SK-N-MC (cell line): ENCODE data around the gene TOM1L2.

ENCODE experiments used
- DNase-seq: peaks from one replicate; pipeline ENCODE4 v3.0.0-alpha.2; 2011; ENCODE audit warnings: low read depth, low spot score
- H3K27ac ChIP-seq: fragments of 200-600 bp; sonication (generic); 2 replicates; pipeline ENCODE4 v1.5.1; 2016; ENCODE audit warnings: mixed run types
- H3K36me3 ChIP-seq: fragments of 200-600 bp; sonication (generic); 2 replicates; pipeline ENCODE4 v1.6.1; 2017; ENCODE audit warnings: antibody characterized with exemption, low read length, mixed read lengths; ENCODE audit not compliant: insufficient read depth
- H3K4me3 ChIP-seq: fragments of 200-600 bp; sonication (generic); 2 replicates; pipeline ENCODE4 v1.5.1; 2016
- H3K9ac ChIP-seq: fragments of 200-600 bp; sonication (generic); 2 replicates; pipeline ENCODE4 v1.8.0; 2017; ENCODE audit warnings: mixed run types, mixed read lengths; ENCODE audit not compliant: insufficient read length
- H3K9me3 ChIP-seq: fragments of 200-600 bp; sonication (generic); 2 replicates; pipeline ENCODE4 v1.6.1; 2017; ENCODE audit warnings: low read depth, mild to moderate bottlenecking, antibody characterized with exemption, low read length, moderate library complexity, mixed read lengths
- EZH2 ChIP-seq: fragments of 200-600 bp; sonication (generic); IDR thresholded peaks from one replicate; pipeline ENCODE4 v1.6.1; 2017; ENCODE audit warnings: antibody characterized with exemption
- FOXP2 ChIP-seq: optimal IDR thresholded peaks from 2 replicates; pipeline ENCODE3; 2011; ENCODE audit warnings: mild to moderate bottlenecking, moderate library complexity; ENCODE audit not compliant: insufficient read depth; ENCODE audit errors: extremely low read length, control extremely low read depth
- POLR2AphosphoS5 ChIP-seq: IDR thresholded peaks from 2 replicates; pipeline ENCODE4 v1.6.1; 2012; ENCODE audit warnings: mild to moderate bottlenecking, low read depth, low read length, borderline replicate concordance

Gene TOM1L2

DNA sequence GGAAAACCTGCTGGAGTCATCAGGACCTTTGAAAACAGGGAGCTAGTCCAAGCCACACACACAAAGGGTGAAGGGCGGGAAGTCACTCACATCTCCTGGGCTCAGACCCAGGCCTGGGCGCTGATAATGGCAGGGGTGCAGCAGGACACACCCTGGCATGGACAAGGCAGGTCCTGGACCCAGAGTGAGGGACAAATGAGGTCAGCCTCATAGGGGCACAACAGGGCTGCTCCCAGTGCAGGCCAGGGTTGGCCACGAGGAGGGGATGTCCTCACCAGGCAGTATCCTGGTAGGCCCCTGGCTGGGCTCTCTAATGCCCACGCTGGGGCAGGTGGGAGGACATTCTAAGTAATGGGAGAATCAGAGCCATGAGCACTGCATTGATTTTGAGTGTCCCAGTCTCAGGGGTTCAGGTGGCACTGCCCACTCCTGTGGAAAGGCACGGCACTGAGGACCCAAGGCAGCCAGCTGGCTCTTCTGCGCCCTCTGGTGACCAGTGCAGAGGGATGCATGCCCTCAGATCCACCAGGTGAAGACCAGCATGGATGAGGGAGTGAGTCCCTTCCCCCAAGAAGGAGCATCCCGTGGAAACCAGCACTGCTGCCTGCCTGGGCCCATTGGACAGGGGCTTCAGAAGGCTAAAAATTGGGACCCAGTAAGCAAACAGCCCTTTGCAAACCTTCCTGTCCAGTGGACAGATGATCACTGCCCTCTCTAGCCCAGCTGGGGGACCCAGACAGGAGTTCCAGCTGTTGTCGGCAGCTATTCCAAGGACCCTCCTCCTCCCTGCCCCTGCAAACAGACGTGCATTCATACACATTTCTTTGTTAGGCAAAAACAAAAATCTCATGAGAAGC is 112.1 kb downstream of the TOM1L2 start:
- Histone ChIP-seq H3K27ac (no peak overlapping the region), H3K36me3 (no peaks in the 10 kb centered on the region), H3K9me3 (no peaks in the 10 kb centered on the region), H3K4me3 (no peak overlapping the region), H3K9ac (no peak overlapping the region)
- DNase-seq = no peak
- no peak for TF ChIP-seq EZH2
- no peak for TF ChIP-seq FOXP2
- TF ChIP-seq POLR2AphosphoS5 = no peak

DNA sequence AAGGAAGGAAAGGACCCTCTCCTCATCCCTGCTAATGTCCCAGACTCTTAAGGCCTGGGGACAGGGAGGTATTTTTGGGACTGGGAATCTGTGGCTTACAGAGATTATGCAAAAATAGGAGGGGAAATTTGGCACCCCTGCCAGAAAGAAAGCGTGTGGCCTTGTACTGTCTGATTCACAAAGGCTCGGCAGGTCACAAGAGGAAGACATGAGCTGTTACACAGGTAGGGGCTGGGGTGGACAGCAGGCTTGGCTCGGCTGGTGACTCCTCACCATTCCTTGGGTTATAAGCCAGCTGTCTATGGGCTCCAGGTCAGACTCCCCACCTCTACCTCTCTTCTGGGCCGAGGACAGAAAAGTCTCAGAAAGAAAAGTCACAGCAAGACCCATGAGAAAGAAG is 114.7 kb downstream of the TOM1L2 start:
- no peaks in the 10 kb centered on the region for H3K9me3 ChIP-seq
- no peak for DNase-seq
- no peak for TF ChIP-seq FOXP2
- no peak for TF ChIP-seq POLR2AphosphoS5
- no peak for TF ChIP-seq EZH2
- no peaks in the 10 kb centered on the region for H3K36me3 ChIP-seq
- no peak overlapping the region for H3K4me3 ChIP-seq
- H3K9ac ChIP-seq = no peak overlapping the region
- H3K27ac ChIP-seq = no peak overlapping the region

DNA sequence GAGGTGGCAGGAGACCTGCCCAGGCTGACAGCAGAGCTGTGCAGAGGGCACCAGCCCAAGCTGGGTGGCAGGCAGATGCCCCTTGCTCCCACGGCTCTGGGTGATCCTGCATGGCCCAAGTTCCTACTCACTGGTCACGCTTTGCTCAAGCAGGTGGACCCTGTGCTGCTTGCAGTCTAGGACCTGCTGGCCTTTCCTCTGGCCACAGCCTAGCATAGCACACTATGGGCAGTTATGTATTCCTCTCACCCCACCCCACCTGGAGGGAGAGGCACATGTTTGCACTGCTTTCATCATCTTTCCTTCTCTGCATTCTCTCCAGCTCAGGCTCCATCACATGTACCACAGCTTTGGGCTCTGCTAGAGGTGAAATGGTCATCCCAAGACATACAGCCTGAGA is 115.8 kb downstream of the TOM1L2 start:
- no peaks in the 10 kb centered on the region for H3K36me3 ChIP-seq
- H3K9ac ChIP-seq = no peak overlapping the region
- DNase-seq = no peak
- TF ChIP-seq POLR2AphosphoS5 = no peak
- no peak for TF ChIP-seq EZH2
- no peak for TF ChIP-seq FOXP2
- no peak overlapping the region for H3K4me3 ChIP-seq
- H3K27ac ChIP-seq = no peak overlapping the region
- H3K9me3 ChIP-seq = no peaks in the 10 kb centered on the region

DNA sequence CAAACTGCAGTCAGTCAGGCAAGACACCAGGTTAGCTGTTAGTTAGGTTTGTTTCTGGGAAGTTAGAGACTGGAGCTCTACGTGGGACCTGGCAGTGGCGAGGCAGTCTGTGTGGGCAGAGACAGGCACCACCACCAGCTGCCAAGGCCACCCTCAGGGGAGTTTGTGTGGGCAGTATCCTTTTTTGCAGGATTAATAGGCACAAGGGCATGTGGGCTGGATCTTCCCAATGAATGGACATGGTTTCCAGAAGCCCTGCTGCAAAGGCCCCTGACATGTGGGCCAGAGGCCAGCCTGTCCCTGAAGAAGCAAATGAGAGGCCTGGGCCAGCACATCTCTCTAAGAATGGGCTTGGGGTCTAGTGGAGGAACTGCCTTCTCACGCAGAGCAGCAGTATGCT is 116.2 kb downstream of the TOM1L2 start:
- no peak overlapping the region for H3K4me3 ChIP-seq
- no peak for DNase-seq
- TF ChIP-seq POLR2AphosphoS5 (no peak), EZH2 (no peak)
- no peak overlapping the region for H3K9ac ChIP-seq
- H3K36me3 ChIP-seq = no peaks in the 10 kb centered on the region
- H3K27ac ChIP-seq = no peak overlapping the region
- no peaks in the 10 kb centered on the region for H3K9me3 ChIP-seq

DNA sequence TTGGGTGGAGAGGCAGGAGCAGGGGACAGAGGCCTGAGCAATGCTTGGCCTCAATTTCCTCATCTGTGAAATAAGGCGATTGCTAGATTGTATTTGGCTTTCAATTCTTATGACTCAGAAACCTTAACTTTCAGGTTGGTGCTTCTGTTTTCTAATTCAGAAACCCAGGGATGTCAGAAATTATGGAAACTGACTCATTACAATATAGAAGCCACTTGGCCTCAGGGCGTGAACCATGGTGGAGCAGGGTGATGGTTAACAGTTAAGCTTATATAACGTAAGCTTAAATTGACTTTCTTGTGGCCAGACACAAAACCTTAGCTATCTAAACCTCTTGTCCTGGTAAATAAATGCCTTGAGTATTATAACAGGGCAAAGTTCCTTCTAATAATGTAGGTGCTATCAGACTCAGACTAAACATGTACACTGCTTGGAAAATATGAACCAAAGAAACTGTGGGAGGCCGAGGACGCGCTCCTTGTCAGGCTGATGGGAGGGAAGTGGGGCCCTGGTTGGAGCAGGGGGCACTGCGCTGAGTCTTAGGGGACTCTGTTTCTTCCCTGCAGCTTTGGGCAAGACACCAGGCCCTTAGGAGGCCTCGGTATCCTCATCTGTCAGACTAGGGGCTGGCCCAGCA is 118.3 kb downstream of the TOM1L2 start:
- no peak overlapping the region for H3K4me3 ChIP-seq
- no peaks in the 10 kb centered on the region for H3K9me3 ChIP-seq
- no peaks in the 10 kb centered on the region for H3K36me3 ChIP-seq
- no peak for TF ChIP-seq FOXP2
- no peak for TF ChIP-seq EZH2
- TF ChIP-seq POLR2AphosphoS5 = no peak
- no peak overlapping the region for H3K9ac ChIP-seq
- no peak for DNase-seq
- H3K27ac ChIP-seq = no peak overlapping the region

DNA sequence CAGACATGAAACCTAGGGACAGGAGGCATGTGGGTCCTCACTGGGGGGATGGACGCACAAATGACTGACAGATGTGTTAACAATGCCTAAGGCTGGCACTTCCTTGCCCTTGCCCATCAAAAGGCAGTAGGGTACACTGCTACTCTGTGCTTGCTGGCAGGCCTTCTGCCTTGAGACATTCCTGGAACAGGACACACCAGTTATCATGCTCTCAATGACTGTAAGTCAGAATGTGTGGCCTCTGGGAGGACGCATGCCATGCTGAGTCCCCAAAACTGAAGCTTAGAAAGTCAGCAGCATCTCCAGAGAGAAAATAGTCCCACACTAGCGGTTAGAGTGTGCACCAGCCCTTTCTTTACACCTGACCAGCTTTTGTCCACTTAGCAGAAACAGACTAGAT is 119.3 kb downstream of the TOM1L2 start:
- Histone ChIP-seq H3K4me3 (no peak overlapping the region), H3K27ac (no peak overlapping the region), H3K9ac (no peak overlapping the region), H3K9me3 (no peaks in the 10 kb centered on the region), H3K36me3 (no peaks in the 10 kb centered on the region)
- TF ChIP-seq FOXP2 (no peak), EZH2 (no peak), POLR2AphosphoS5 (no peak)
- DNase-seq = no peak

DNA sequence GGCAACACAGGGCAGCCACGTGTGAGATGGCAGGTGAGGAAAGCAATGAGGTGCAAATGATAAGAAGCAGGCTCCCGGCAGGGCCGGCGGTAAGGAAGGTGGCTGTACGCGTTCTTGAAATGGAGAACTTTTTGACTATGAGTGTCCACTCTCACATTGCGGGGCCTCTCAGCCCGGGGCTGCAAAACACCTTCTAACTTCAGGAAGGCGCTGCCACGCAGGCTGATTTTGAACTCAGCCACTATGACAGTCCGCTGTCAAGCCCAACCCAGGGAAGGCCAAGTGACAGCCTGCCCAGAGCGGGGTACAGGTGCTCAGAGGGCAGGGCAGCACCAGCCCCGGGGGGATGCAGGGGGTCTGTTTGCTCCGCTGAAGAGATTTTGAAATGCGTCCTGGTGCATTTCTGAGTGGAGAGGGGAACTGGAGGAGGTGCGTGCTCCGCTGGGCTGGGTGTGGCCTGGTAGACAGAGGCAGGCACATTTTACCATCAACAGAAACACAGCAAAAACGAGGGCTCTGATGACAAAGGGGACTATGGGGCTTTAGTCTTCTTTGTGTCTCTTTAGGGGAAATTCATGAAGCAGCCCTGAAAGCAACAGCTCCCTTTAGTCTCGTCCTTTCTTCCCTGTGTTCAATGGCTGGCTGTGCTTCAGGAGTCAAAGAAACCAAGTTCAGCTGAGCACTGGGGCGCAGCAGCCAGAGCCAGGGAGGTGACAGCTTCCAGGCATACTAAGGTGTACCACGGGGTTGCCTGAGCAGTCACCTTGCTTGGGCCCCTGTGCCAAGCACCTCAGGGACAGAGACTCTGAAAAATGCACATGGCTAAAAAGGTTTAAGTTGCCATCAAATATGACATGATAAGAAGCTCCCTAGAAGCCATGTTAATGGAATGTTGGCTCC is 120.8 kb downstream of the TOM1L2 start:
- no peak for TF ChIP-seq EZH2
- TF ChIP-seq POLR2AphosphoS5 = no peak
- no peak for TF ChIP-seq FOXP2
- H3K27ac ChIP-seq = peak overlapping the region; percentile 71
- DNase-seq = no peak
- H3K36me3 ChIP-seq = no peaks in the 10 kb centered on the region
- no peak overlapping the region for H3K4me3 ChIP-seq
- H3K9me3 ChIP-seq = no peaks in the 10 kb centered on the region
- peak overlapping the region; percentile 37 for H3K9ac ChIP-seq

DNA sequence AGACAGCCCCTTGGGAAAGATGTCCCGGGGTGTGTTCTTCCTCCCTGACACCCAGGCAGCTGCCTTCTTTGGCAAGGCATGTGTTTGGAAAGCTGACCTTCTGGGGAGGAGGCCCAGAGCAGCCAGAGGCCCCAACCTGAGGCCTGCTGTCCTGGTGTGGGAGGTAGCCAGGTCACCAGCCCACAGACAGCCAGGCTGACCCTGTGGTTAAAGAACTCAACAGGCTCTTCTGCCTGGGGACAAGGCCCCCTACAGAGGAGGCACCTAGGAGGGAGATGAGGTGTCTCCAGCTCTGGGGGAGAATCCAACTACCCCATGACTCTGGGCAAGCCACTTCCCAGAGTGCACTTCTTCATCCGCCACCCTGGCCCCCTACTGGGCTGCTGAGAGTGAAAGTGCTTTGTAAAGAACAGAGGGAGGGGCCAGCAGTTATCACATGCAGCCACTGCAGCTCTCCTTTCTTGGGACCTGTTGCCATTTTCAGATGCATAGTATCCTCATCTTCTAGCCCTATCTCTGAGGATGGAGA is 122.3 kb downstream of the TOM1L2 start:
- Histone ChIP-seq H3K36me3 (no peaks in the 10 kb centered on the region), H3K9me3 (no peaks in the 10 kb centered on the region), H3K9ac (peak overlapping the region; percentile 32), H3K4me3 (no peak overlapping the region), H3K27ac (peak overlapping the region; percentile 91)
- no peak for TF ChIP-seq FOXP2
- peak; percentile 32 for DNase-seq
